CD4-positive, alpha-beta memory T cell (primary cell): Measurements from ENCODE around the gene TAF3. TPM values are rescaled to one million over a fixed set of nuclear protein-coding genes. Genes with fewer than 3 reads are reported as not detected.

Experiments used
- CTCF ChIA-PET: fragments of 350-600 bp; sonication (Branson Sonifier 250); formaldehyde crosslinking; loops from one replicate; lab custom pipeline; 2021; ENCODE audit warnings: inconsistent platforms; ENCODE audit not compliant: partially characterized antibody; lab: Charles Lee
- POLR2A ChIA-PET: fragments of 350-600 bp; sonication (Branson Sonifier 250); formaldehyde crosslinking; loops from one replicate; lab custom pipeline; 2021; ENCODE audit not compliant: partially characterized antibody; lab: Charles Lee
- DNase-seq, 5 donors: peaks; one replicate each; pipeline versions ENCODE4 v3.0.0 to v3.0.0-alpha.2; 2020 to 2022; ENCODE audit warnings: mixed read lengths in 1 of 5
- H3K27ac ChIP-seq: one replicate; pipeline ENCODE4 v1.7.0; 2013; ENCODE audit warnings: low read depth, low read length
- H3K27me3 ChIP-seq: 2 replicates; pipeline ENCODE4 v1.7.0; 2013; ENCODE audit warnings: mild to moderate bottlenecking, low read length, moderate library complexity; ENCODE audit not compliant: insufficient read depth
- H3K36me3 ChIP-seq: 2 replicates; pipeline ENCODE4 v1.7.0; 2013; ENCODE audit warnings: mild to moderate bottlenecking, low read length, moderate library complexity; ENCODE audit not compliant: insufficient read depth
- H3K4me1 ChIP-seq: 2 replicates; pipeline ENCODE4 v1.7.0; 2013; ENCODE audit warnings: mild to moderate bottlenecking, low read length, moderate library complexity; ENCODE audit not compliant: insufficient read depth
- H3K4me3 ChIP-seq, 2 donors: one replicate each; pipeline ENCODE4 v1.7.0; 2013; ENCODE audit warnings: low read length in 2 of 2, mild to moderate bottlenecking in 1 of 2
- H3K9me3 ChIP-seq, 2 donors: one replicate each; pipeline ENCODE4 v1.7.0; 2013; ENCODE audit warnings: low read length in 2 of 2, control low read depth in 1 of 2; ENCODE audit not compliant: control insufficient read depth in 1 of 2
- H3K27ac Mint-ChIP-seq, 7 donors: one replicate each; pipeline ENCODE4 v1.8.0; 2020 to 2021; ENCODE audit warnings: mixed read lengths in 7 of 7, mild to moderate bottlenecking in 6 of 7, inconsistent platforms in 3 of 7, moderate library complexity in 3 of 7
- H3K27me3 Mint-ChIP-seq, 2 donors: one replicate each; pipeline ENCODE4 v1.8.0; 2020 to 2021; ENCODE audit warnings: mixed read lengths in 2 of 2
- H3K36me3 Mint-ChIP-seq, 2 donors: one replicate each; pipeline ENCODE4 v1.8.0; 2020 to 2021; ENCODE audit warnings: mixed read lengths in 2 of 2, inconsistent platforms in 1 of 2, mild to moderate bottlenecking in 1 of 2
- H3K4me1 Mint-ChIP-seq, 4 donors: one replicate each; pipeline ENCODE4 v1.8.0; 2020 to 2021; ENCODE audit warnings: mixed read lengths in 4 of 4, mild to moderate bottlenecking in 1 of 4
- H3K4me3 Mint-ChIP-seq, 8 donors: one replicate each; pipeline ENCODE4 v1.8.0; 2020 to 2021; ENCODE audit warnings: mixed read lengths in 8 of 8, mild to moderate bottlenecking in 7 of 8, moderate library complexity in 6 of 8, inconsistent platforms in 3 of 8
- H3K9me3 Mint-ChIP-seq, 8 donors: one replicate each; pipeline ENCODE4 v1.8.0; 2020 to 2021; ENCODE audit warnings: mixed read lengths in 8 of 8, mild to moderate bottlenecking in 5 of 8, inconsistent platforms in 3 of 8, moderate library complexity in 1 of 8
- intact Hi-C: fragments of 100-400 bp; cut with micrococcal nuclease; formaldehyde crosslinking; loops from one replicate; pipeline ENCODE4 v1.15.1; 2023
- polyA plus RNA-seq, 2 donors: library from polyadenylated mRNA; unstranded; fragments of 300-500 nt; fragmentation: Illumina TruSeq; gene quantifications; one replicate each; pipeline ENCODE4 v1.2.3, GENCODE V29; 2021
- total RNA-seq, 2 experiments: library from RNA; stranded (reverse); gene quantifications; one replicate each; pipeline ENCODE4 v1.2.3, GENCODE V29; 2021

The TAF3 gene
- total and polyA plus RNA-seq, 4 experiments from 2014 or later: 3.0 to 21.8 (median 18.5) TPM

GRCh38 chr10:7972367-7972766 lies 154.1 kb downstream of the TAF3 start:
- POLR2A ChIA-PET: no interaction called here
- H3K36me3 ChIP-seq: no peaks in the 10 kb centered on the region
- CTCF ChIA-PET: interaction anchor here (1.2 kb wide), 1 partner anchor 12 kb away, joined by 4 read pairs; no protein-coding TSS in a partner anchor
- DNase-seq: no peak
- Mint-ChIP-seq H3K27ac (no peak overlapping the region), H3K36me3 (peaks cover 28 to 43% of the 10 kb centered on the region in 2 donors), H3K4me1 (peaks cover 0 to 6% (median 3%) of the 10 kb centered on the region in 4 donors), H3K27me3 (no peaks in the 10 kb centered on the region), H3K4me3 (no peak overlapping the region), H3K9me3 (peaks cover 0 to 2% (median 0%) of the 10 kb centered on the region in 8 donors)
- no peaks in the 10 kb centered on the region for H3K9me3 ChIP-seq
- no peak overlapping the region for H3K4me3 ChIP-seq
- intact Hi-C loops: no loop called here
- no peak overlapping the region for H3K27ac ChIP-seq
- H3K4me1 ChIP-seq: no peaks in the 10 kb centered on the region
- H3K27me3 ChIP-seq: no peaks in the 10 kb centered on the region

GRCh38 chr10:7980196-7980595 lies 161.9 kb downstream of the TAF3 start:
- CTCF ChIA-PET: no interaction called here
- H3K27me3 Mint-ChIP-seq: no peaks in the 10 kb centered on the region
- POLR2A ChIA-PET: no interaction called here
- H3K36me3 Mint-ChIP-seq: peaks cover 52 to 56% of the 10 kb centered on the region in 2 donors
- no peak for DNase-seq
- Histone ChIP-seq H3K9me3 (no peaks in the 10 kb centered on the region), H3K27ac (no peak overlapping the region), H3K4me1 (no peaks in the 10 kb centered on the region), H3K36me3 (no peaks in the 10 kb centered on the region), H3K27me3 (no peaks in the 10 kb centered on the region), H3K4me3 (no peak overlapping the region)
- H3K27ac Mint-ChIP-seq: no peak overlapping the region
- H3K4me3 Mint-ChIP-seq: no peak overlapping the region
- intact Hi-C loops: no loop called here
- no peaks in the 10 kb centered on the region for H3K4me1 Mint-ChIP-seq
- H3K9me3 Mint-ChIP-seq: no peaks in the 10 kb centered on the region

DNA sequence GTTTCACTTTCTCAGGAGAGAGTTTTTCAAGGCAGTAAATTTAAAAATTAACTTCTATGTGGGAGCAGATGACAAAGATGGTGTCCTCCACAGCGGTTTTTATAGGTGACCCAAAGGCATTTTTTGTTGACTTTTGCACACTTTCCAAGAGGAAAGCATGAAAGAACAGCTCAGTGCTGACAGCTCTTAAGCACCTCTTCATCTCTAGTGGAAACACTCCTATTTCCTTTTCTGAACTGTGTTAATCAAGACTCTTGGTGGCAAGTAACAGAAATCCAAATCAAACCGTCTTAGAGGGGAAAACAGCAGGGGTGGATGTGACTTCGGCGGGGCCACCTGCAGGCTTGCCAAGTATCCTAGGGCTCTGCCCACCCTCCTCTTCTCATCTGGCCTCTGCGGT lies 164.4 kb downstream of the TAF3 start:
- ChIA-PET CTCF (no interaction called here), POLR2A (no interaction called here)
- intact Hi-C loops: no loop called here
- Mint-ChIP-seq H3K27me3 (no peaks in the 10 kb centered on the region), H3K27ac (no peak overlapping the region), H3K4me3 (no peak overlapping the region), H3K4me1 (no peaks in the 10 kb centered on the region), H3K36me3 (peaks cover 57 to 63% of the 10 kb centered on the region in 2 donors), H3K9me3 (no peaks in the 10 kb centered on the region)
- Histone ChIP-seq H3K27me3 (no peaks in the 10 kb centered on the region), H3K4me1 (no peaks in the 10 kb centered on the region), H3K36me3 (no peaks in the 10 kb centered on the region), H3K4me3 (no peak overlapping the region), H3K27ac (no peak overlapping the region), H3K9me3 (no peaks in the 10 kb centered on the region)
- no peak for DNase-seq

DNA sequence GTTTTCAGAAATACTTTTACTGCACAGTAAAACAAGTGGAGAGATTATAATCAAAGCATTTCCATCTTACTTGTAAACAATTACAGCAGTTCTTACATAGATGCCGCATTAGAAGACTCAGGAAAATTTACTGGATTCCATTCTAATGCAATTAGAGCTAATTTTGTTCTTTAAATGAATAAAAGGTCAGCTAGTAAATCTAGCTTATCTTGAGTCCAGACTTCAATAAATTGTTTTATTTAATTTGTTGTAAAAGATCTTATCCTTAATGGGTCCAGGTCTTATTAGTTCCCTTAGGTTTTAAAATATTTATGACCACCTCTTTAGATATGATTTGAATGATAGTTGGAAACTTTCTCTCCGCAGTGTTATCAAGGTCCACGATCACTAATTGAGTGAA lies 166.0 kb downstream of the TAF3 start:
- CTCF ChIA-PET: no interaction called here
- Histone ChIP-seq H3K4me1 (no peaks in the 10 kb centered on the region), H3K4me3 (no peak overlapping the region), H3K27me3 (no peaks in the 10 kb centered on the region), H3K9me3 (no peaks in the 10 kb centered on the region), H3K27ac (no peak overlapping the region), H3K36me3 (no peaks in the 10 kb centered on the region)
- Mint-ChIP-seq H3K4me3 (no peak overlapping the region), H3K4me1 (no peaks in the 10 kb centered on the region), H3K36me3 (peaks cover 53 to 56% of the 10 kb centered on the region in 2 donors), H3K27me3 (no peaks in the 10 kb centered on the region), H3K27ac (no peak overlapping the region), H3K9me3 (no peaks in the 10 kb centered on the region)
- intact Hi-C loops: no loop called here
- POLR2A ChIA-PET: no interaction called here
- no peak for DNase-seq

DNA sequence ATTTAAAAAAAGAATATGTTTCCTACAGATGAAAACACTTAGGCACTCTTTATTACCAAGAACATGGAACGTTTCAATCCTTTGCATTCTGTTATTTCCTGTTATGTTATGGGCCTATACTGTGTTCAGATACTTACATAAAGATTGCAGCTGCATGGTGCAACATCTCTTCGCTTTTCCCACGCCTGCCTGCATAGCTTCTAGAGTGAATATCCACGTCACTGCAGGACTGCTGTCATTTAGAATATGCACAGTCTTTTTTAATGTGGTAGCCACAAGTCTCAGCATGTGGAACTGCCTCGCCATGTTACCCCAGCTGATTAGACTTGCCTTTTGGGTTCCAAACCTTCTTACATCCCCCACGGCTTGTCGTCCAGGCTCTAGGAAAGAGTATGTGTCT lies 166.6 kb downstream of the TAF3 start:
- intact Hi-C loops: no loop called here
- no peak overlapping the region for H3K4me3 Mint-ChIP-seq
- H3K36me3 ChIP-seq: no peaks in the 10 kb centered on the region
- POLR2A ChIA-PET: no interaction called here
- no peak for DNase-seq
- H3K36me3 Mint-ChIP-seq: peaks cover 50% of the 10 kb centered on the region in 2 donors
- no peak overlapping the region for H3K27ac ChIP-seq
- no peaks in the 10 kb centered on the region for H3K4me1 Mint-ChIP-seq
- H3K4me3 ChIP-seq: no peak overlapping the region
- peak overlapping the region in 1 of 7 donors; percentile 50 for H3K27ac Mint-ChIP-seq
- no peaks in the 10 kb centered on the region for H3K27me3 ChIP-seq
- H3K9me3 Mint-ChIP-seq: no peaks in the 10 kb centered on the region
- H3K4me1 ChIP-seq: no peaks in the 10 kb centered on the region
- H3K27me3 Mint-ChIP-seq: no peaks in the 10 kb centered on the region
- CTCF ChIA-PET: interaction anchor here (0.8 to 1.6 kb wide), 2 partner anchors 10 to 460 kb away, joined by 3 to 6 read pairs; no protein-coding TSS in a partner anchor
- no peaks in the 10 kb centered on the region for H3K9me3 ChIP-seq

DNA sequence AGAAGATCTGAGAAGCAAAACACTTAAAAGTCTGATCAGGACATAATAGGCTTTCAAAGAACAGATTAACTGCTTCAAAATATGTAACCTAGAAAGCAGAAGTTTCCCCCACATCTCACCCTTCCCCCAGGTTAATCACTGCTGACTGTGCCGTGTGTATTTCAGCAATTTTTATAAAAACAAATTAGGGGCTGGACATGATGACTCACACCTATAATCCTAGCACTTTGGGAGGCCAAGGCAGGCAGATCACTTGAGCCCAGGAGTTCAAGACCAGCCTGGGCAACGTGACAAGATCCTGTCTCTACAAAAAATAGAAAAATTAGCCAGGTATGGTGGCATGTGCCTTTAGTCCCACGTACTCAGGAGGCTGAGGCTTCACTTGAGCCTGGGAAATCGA lies 168.5 kb downstream of the TAF3 start:
- no peaks in the 10 kb centered on the region for H3K9me3 Mint-ChIP-seq
- CTCF ChIA-PET: interaction anchor here (1.1 kb wide), 1 partner anchor 1222 kb away, joined by 3 read pairs; no protein-coding TSS in a partner anchor

GRCh38 chr10:7988989-7989388 lies 170.7 kb downstream of the TAF3 start:
- no peaks in the 10 kb centered on the region for H3K9me3 ChIP-seq
- ChIA-PET CTCF (interaction anchor here (0.7 kb wide), 1 partner anchor 413 kb away, joined by 3 read pairs; no protein-coding TSS in a partner anchor), POLR2A (no interaction called here)
- no peaks in the 10 kb centered on the region for H3K27me3 Mint-ChIP-seq
- H3K27ac Mint-ChIP-seq: peak overlapping the region in 1 of 7 donors; percentile 23
- H3K27me3 ChIP-seq: no peaks in the 10 kb centered on the region
- H3K4me3 Mint-ChIP-seq: no peak overlapping the region
- DNase-seq: no peak
- no peaks in the 10 kb centered on the region for H3K9me3 Mint-ChIP-seq
- H3K4me1 ChIP-seq: no peaks in the 10 kb centered on the region
- intact Hi-C loops: no loop called here
- H3K36me3 ChIP-seq: no peaks in the 10 kb centered on the region
- H3K4me3 ChIP-seq: no peak overlapping the region
- peaks cover 46 to 53% of the 10 kb centered on the region in 2 donors for H3K36me3 Mint-ChIP-seq
- peaks cover 0 to 4% (median 0%) of the 10 kb centered on the region in 4 donors for H3K4me1 Mint-ChIP-seq
- no peak overlapping the region for H3K27ac ChIP-seq

More for the DNA sequence above, 168.5 kb downstream of the TAF3 start:
- H3K4me1 ChIP-seq: no peaks in the 10 kb centered on the region
- Mint-ChIP-seq H3K27ac (no peak overlapping the region), H3K36me3 (peaks cover 38 to 44% of the 10 kb centered on the region in 2 donors), H3K4me3 (no peak overlapping the region), H3K27me3 (no peaks in the 10 kb centered on the region), H3K4me1 (no peaks in the 10 kb centered on the region)
- no peak for DNase-seq
- H3K36me3 ChIP-seq: no peaks in the 10 kb centered on the region
- POLR2A ChIA-PET: no interaction called here
- intact Hi-C loops: no loop called here
- H3K27ac ChIP-seq: no peak overlapping the region
- no peaks in the 10 kb centered on the region for H3K9me3 ChIP-seq
- no peaks in the 10 kb centered on the region for H3K27me3 ChIP-seq
- no peak overlapping the region for H3K4me3 ChIP-seq
